Activated CD4-positive, alpha-beta T cell treated with anti-CD3 and anti-CD28 coated beads for 4 hours (primary cell): ENCODE data around the gene ELANE.
"Not testable (repeated sequence)": the region's sequence is repeated elsewhere in the genome, so short reads cannot be mapped to it uniquely, and the experiment has no call there.

ENCODE experiments used
- DNase-seq, 2 donors: peaks; one replicate each; pipeline ENCODE4 v3.0.0-alpha.2; 2020

ELANE gene

GRCh38 chr19:814152-815078 is 37.7 kb upstream of the ELANE start:
- no peak for DNase-seq

- DNase-seq = no peak
These were observed 36.9 kb upstream of the ELANE start for GRCh38 chr19:815079-815774.

- no peak for DNase-seq
These were observed 36.2 kb upstream of the ELANE start for GRCh38 chr19:815775-816499.

- no peak for DNase-seq
These were observed 35.6 kb upstream of the ELANE start for GRCh38 chr19:816500-816857.

GRCh38 chr19:820212-820611 is 31.9 kb upstream of the ELANE start:
- DNase-seq = not testable (repeated sequence)

GRCh38 chr19:821231-821824 is 30.8 kb upstream of the ELANE start:
- DNase-seq = no peak

- no peak for DNase-seq
These were observed 30.1 kb upstream of the ELANE start, which contains the start of gene PLPPR3 for GRCh38 chr19:821825-822503. Gene PLPPR3 (minus strand): TSS chr19:821955. CDS start chr19:821559, 396 bp downstream.

- no peak for DNase-seq
These were observed 28.5 kb upstream of the ELANE start for GRCh38 chr19:823565-824121.

GRCh38 chr19:824885-825284 is 27.2 kb upstream of the ELANE start:
- DNase-seq = no peak

- DNase-seq = no peak
These were observed 26.0 kb upstream of the ELANE start for GRCh38 chr19:825897-826644.

GRCh38 chr19:827314-827709 is 24.8 kb upstream of the ELANE start:
- no peak for DNase-seq

GRCh38 chr19:827710-828321 is 24.3 kb upstream of the ELANE start, which contains the start of gene AZU1:
Gene AZU1 (plus strand): TSS chr19:827837. CDS start chr19:827847, 10 bp downstream.
- DNase-seq = no peak

GRCh38 chr19:829129-829758 is 22.9 kb upstream of the ELANE start:
- DNase-seq = no peak

GRCh38 chr19:831407-832369 is 20.4 kb upstream of the ELANE start:
- DNase-seq = no peak

GRCh38 chr19:834216-834615 is 17.9 kb upstream of the ELANE start:
- DNase-seq = no peak

- no peak for DNase-seq
These were observed 16.8 kb upstream of the ELANE start for GRCh38 chr19:835210-835810.

GRCh38 chr19:840519-841206 is 11.4 kb upstream of the ELANE start, which contains the start of gene PRTN3:
Gene PRTN3 (plus strand): TSS chr19:840999. CDS start chr19:841009, 10 bp downstream.
- no peak for DNase-seq

- not testable (repeated sequence) for DNase-seq
These were observed 9.3 kb upstream of the ELANE start for GRCh38 chr19:842802-843179.
